ENCODE measurements around the gene NHS.

The NHS gene

DNA sequence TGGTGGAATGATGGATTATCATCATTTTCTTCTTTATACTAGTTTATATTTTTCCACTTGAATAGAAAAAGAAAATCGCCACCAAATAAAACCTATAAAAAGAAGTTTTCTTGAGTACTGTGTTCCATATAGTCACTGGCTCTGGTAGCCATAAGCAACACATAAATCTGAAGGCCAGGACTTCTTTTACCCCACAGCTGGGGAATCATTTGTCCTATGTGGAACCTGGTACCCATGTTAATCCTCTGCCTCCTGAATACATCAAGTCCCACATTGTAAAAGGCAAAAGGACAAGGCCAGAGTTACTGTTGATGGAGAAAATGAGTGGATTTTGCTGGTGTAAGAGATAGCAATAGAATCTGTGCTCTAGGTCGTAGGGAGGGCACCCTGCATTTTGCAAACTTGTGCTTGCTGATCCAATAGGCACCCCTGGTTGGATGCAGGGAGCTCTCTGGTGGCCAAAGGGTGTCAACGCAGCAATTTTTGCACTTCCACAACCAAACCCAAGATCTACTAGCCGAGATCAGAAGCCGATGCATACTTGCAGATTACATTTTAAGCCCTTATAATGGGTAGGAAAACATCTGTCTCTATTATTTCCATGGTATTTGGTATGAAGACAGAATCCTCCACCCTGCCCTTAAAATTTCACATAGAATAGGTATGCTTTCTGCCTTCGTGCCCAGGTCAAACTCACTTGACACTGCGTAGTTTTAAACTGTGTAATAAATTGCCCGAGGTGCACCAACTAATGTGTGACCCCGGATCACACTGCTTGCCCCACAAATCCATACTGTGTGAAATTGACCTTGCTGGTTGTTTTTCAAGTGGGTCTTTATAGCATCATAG, 216.1 kb downstream of the NHS start:
- no peak for DNase-seq (ENCODE audit: low read depth)

DNA sequence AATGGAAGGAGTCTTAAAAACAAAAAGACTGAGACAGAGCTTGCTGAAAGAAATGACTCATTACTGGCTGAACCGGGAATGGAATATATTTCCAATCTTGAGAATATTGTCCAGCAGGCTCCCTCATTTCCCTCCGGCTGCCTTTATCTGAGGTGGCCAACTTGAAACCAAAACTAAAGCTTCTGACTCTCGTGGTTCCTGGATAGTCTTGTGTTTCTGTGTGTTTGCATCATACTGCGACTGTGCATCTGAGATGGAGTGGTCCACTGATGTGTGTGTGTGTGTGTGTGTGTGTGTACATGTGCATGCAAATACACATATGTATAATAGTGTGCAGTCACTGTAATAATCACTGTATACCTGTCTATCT, 216.7 kb downstream of the NHS start:
- no peak for DNase-seq (ENCODE audit: low read depth)

DNA sequence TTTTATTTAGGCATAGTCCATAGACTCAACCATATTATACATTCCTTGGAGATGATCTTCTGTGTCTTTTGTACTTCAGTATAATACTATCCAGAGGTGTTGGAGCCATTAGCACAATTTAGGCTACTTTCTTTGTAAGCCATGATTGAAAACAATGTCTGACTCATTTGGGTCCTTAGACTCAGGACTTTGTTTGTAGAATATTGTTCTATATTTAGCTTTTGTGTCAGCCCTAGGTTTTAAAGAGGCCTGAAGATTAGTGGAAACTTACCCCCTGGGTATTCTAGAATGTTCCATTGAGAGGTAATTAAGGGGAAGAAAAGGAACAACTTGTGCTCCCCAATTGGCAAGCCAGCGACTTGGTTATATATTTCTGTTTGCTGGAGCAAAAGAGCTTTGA, 217.1 kb downstream of the NHS start:
- no peak for DNase-seq (ENCODE audit: low read depth)

DNA sequence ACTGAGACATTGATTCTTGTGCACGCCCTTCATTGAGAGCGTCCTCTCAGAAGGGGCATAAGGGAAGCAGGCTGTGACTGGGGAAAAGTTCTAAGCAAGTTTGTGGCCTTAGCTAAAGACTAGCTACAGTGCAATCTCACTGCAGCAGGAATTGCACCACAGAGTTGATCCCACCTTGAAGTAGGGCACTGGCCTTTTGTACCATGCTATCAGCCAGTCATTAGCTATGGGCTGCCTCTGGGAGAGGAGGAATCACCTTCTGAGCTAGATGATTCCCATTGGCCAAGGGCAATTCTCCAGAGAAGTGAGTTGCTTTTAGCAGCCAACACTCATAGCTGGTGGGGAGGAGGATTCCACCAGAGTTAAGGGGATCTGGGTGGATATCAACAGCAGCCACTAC, 219.7 kb downstream of the NHS start:
- DNase-seq (ENCODE audit: low read depth) = no peak

DNA sequence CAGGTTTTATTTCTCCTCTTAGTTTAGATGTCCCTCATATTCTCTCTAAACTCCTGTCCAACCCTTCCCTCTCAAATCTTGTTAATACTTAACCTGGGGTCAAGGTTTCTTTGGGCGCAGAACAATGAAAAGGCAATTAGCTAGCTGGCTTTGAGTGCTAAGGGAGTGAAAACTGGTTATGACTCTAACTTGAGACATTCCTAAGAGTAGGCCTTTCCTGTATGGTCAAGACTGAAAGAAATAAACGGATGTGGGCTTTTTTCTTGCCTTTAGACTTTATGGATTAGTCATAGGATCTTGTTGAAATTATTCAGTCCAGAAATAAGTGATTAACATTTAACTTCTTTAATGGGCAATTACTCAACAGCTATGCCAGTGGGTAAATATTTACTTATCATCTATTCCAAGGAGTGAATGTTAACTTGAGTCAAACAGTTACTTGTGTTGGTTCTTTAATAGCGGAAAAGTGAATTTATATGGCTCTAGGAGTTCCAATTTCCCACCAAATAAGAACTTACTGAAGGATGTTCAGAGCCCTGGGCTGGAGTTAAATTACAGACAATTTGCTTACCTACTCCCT, 220.5 kb downstream of the NHS start:
- no peak for DNase-seq (ENCODE audit: low read depth)

DNA sequence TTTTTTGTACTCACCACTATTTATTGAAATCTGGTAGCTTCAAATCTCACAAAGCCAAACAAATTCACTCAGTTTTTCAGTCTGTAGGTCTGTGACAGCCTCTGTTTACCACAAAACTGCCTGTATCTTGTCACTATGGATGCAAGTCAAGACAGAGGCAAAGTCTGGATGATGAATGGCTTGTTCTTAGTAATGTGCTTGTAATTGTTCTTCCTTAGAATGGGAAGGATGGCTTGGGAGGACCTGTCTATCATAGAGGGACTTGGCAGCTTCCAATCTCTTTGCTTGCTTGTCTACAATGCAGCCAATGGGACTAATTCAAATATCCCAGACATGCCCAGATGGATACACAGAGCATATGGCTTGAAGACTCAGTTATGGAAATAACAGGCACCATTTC, 221.1 kb downstream of the NHS start:
- no peak for DNase-seq (ENCODE audit: low read depth)

DNA sequence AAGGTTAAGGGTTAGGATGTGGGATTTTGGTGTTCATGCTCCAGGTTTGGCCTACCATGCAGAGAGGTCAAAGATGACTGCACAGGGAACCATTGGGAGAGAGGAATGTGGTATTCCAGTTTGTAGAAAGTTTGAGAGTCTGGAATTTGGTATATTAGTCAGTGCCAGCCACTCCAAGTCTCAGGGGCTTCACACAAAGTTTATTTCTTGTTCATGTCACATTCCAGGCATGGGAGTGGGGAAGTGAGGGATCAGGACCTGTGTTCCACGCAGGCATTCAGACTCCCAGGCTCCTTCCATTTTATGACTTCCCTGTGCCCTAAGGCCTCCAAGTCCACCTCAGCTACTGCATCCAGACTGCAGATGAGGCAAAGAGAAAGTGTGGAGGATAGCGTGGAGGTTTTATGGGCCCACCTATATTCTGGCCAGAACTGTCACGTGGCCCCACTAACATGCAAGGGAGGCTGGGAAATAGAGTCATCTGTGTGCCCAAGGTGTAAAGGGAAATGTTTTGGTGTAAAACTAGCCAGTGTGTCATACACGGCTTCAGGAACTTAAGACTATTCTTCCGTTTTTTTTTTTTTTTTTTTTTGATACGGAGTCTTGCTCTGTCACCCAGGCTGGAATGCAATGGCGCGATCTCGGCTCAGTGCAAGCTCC, 221.7 kb downstream of the NHS start:
- no peak for DNase-seq (ENCODE audit: low read depth)

DNA sequence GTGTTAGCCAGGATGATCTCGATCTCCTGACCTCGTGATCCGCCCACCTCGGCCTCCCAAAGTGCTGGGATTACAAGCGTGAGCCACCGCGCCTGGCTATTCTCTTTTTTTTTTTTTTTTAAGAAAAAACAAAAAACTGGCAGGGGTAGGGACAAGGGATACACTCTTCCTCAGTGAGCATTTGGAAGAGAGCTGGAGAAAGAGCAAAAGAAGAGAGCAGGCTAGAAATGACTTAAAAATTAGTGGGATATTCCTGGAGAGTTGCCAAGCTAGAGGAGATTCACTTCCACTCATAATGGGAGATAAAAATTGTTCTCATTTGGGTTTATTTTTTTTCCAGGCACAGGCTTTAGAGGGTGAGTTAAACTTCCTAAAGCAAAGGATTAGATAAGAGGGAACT, 222.3 kb downstream of the NHS start:
- no peak for DNase-seq (ENCODE audit: low read depth)

DNA sequence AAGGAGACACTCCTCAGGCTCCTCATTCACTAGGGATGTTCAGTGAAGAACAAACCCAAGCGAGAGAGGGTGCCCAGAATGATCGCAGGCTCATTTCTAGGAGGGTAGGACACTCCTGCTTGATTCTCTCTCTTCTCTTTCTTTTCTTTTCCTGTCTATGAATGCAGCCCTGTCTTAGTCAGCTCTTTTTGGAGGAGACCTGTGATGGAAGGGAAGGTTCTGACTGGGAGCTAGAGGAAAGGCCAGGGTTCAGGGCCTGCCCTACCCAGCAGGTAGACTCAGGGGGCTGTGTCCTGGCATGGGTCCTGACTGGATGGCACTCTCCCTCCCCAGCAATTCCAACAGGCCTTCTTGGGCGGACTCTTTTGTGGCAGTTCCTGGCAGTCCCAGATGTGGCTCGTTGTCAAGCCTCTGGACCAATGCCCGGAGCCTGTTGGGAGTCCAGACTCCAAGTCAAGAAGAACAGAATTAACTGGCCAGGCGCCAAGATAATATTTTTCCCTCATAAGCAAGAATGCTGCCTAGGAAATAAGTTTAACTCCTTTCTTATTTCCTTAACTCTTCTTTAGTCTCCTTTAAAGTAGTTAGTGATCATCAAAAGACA, 222.9 kb downstream of the NHS start:
- no peak for DNase-seq (ENCODE audit: low read depth)

DNA sequence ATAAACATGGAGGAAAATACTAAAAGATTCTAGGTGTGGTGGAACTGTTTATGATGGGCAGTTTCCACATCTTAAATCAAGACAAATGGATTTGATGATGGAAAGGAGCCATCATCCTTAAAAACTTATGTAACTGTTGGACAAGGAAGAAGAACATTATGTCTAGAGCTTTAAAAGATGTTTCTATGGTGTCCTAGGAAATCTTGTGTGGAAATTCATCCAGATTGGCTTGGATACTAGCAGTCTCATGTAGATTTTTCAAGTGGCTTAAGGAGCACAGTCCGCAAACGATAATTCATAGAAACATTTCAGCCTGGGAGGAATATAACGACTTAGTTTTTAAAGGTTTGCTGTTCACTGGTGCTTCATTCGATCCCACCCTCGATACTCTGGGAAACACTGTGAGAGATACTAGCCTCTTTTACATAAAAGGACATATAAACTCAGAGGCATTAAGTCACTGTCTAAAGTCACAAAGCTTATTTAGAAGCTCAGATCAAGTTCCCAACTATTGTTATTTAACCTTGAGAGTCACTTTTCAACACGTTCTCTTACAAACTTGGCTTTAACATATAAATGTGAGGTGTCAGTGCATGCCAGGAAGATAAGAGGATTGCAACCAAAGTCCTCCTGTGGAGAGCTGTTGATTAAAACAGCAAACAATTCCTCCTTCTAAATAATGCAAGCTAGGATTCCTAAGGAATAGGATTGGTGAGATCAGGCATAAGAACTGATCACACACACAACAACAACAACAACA, 226.6 kb downstream of the NHS start:
- DNase-seq (ENCODE audit: low read depth) = no peak

DNA sequence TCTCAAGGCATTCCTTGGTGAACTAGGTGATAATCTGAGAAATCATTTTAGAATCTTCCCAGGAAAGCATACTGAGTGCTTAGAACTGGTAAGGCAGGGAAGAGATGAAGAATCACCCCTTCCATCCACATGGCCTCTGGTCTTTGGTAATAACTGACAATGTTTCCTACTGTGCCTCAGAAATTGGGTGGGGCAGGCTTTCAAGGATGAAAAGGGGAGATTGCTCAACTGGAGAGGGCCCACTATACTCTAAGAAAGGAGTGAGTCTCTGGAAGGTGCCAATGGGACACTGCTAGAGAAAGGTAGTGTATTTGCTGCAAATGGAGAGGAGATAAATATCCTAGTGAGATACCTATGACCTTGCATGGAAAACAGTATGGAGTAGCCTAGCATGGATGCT, 227.2 kb downstream of the NHS start:
- no peak for DNase-seq (ENCODE audit: low read depth)

DNA sequence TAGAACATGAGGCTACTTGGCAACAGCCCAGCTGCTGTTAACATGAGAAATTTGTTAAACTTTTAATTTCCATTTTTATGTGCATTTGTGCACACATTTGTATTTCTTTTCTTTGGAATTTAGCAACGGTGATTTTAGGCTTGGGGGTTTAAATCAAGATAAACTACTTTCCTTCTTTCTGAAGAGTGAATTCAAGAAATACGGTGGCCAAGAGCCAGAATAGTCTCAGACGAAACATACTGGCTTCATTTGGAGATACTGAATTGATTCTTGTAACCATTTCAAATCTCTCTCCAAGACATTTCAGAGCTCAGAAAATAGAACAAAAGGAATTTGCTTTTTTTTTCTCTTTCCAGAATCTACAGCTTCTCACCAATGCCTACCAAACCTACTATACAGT, 228.2 kb downstream of the NHS start:
- DNase-seq (ENCODE audit: low read depth) = no peak

DNA sequence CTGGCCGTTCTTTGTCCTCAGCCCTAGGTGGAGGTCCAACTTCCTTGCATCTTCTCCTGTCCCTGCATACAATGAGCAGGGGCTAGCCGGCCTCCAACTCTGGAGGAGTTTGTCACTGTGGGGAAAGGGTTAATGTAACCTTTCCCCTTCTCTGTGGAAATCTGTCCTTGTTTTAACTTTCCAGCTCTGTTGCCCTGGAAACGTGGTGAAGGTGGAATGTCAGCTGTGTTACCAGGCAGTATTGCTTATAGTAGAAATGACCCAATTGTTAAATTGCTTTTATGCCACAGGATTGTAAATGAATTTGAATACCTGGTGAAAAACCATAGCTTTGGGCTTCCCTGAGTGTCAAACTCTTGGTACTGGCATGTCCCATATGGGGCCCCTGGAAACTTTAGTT, 230.7 kb downstream of the NHS start:
- DNase-seq (ENCODE audit: low read depth) = no peak

DNA sequence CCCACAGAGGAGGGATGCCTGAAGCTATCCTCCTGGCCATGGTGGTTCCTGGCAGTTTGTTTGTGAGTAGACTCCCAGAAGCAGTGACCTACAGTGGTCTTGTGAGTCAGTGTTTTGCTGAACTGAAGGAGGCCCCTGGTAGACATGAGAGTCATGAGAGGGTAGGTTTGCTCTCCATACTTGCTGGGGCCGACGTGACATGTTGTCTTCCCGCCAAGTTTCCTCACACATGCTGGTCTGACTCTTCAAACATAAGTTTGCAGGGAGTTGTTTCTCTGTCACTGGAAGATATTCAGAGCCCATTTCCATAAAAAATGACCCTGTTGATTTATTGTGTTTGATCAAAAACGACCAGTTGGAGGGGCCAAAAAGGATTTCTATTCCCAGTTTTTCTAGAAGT, 231.2 kb downstream of the NHS start:
- DNase-seq (ENCODE audit: low read depth) = no peak

DNA sequence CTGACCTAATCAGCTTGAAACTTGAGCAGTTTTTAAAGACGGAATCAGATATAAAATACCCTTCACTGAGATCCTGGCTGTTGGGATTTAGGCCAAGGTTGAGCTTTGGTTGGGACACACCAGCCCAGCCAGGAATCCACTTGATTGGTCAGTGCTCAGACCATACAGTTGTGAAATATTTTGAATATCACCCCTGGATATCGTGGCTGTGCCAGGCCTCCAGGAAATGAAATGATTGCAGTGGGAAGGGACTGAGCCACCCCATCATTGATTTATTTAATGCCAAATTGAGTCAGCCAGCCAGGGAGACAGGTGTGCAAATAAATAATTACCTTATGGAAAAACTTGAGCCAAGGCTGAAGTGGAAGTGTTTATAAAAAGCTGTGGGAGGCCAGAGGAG, 233.9 kb downstream of the NHS start:
- DNase-seq (ENCODE audit: low read depth) = no peak

DNA sequence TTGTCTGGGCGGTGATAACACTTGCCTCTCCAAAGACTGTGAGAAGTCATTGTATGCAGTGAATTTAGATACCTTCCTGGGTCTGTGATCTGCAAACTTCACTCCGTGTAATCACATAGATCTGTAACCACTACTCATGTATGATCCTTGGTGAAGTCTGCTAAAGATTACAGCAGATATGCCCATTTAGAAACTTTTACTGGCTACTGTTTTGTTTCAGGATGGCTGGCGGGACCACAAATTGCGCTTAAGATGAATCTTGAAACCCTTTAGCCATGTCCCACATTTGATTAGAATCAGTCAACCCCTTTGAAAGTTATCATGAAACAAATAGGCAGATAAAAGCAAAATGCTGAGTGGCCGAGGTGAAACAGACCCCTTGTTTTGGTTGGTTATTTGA, 235.8 kb downstream of the NHS start:
- no peak for DNase-seq (ENCODE audit: low read depth)

DNA sequence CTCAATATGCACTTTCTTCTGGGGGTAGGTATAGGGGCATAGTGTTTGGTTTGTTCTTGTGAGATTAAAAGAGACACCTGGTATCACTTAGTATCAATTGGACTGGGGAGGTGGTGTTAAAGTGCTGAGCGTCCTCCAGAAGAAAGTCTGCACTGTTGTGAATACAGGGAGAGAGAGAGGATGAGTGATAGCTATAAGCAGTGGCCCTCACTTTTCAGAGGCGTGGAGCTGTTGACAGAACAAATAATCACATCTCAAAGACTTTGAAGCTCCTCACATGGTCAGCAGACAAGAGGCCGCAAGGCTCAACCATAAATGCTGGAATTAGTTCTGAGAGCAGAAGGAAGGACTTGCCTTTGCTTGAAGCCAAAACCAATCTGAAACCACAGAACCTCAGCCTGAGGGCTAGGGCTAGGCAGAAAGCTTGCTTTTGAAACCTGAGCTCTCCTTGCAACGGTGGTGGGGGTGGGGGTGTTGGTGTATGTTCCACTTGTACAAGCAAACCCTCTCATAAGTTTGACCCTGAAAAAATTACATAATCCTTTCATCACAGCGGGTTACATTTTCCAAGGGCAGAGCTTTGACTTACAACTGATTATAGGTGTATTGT, 239.1 kb downstream of the NHS start:
- no peak for DNase-seq (ENCODE audit: low read depth)

DNA sequence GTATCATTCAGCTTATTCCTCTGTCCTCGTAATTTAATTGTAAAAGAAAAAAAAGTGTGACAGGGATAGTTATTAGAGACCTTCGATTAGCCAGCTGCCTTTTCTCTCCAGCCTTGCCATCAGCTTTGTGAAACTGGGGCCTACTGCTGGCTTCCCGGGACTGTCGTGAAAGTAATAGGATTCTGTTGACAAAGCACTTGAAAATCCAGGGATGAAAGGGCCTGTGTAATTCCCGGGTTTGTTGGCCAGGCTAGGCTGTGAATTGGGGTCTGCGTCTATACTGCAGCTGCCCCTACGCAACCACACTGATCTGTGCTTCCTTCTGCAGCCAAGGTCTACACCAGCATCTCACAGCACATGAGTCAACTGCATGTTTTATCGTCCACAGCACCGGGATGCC, 241.9 kb downstream of the NHS start:
- DNase-seq (ENCODE audit: low read depth) = no peak

DNA sequence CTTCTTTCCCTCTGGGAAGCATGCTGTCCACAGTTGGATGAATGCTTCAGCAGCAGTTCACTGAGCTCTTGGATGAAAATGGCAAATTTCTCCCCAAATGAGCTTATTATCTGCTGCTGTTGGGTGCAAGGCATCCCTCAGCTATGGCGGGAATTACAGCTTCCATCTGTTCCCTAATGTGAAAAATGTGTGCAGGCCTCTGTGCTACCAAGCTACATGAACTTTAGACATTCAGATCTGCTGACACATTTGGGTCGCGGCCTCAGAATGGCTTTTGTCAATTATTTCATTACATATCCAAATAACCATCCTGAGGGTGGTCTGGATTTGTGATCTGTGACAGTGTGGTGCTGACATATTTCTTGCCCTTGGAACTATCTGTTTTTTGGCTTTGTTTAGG, 242.8 kb downstream of the NHS start:
- DNase-seq (ENCODE audit: low read depth) = no peak

DNA sequence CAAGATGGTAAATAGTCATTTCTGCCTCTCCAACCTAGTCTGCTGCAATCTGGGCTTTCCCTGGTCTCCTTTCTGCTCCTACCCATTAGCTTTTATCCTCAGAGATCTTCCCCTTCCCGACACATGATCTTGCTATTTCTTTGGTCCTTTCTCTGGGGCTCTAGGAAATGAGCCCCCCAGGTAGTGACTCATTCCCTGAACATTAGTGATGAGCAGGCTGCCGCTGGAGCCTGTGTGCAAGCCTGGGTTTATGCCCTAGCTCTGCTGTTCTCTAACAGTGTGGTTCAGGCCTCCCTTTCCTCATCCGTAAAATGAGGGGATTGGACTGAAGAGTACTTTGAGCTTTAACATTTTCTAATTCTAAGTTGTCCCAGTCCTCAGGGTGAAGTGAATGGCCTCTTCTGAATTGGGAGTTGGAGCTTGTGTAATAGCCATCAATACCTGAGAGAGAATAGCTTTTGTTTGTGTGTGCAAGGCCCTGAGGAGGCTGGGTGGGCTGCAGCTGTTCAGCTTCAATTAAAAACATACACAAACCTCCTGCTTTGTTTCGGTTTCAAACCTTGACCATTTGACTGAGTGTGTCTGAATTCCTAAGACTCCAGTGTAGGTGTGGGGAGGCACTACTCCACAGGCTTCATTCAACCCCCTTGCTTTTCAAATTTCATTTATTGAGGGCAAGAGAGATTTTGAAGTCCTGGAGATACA, 246.7 kb downstream of the NHS start:
- no peak for DNase-seq (ENCODE audit: low read depth)

DNA sequence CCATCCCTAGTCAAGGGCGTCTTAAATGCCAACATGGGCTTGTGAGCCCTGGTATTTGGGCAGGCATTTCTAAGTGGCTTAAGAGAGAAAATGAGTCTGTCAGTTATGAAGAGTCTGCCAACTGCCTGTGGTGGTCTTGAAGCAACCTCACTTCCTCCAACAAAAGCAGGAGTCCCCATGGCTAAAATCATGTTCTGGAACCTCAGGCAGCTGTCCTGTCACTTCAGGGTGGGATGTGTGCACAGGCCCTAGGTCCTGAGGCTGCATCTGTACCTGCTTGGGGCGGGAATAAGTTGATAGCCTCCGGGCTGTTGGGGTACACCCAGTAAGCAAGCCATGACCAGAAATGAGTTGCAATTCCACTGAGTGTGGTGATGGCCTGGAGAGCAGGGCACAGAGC, 247.3 kb downstream of the NHS start:
- no peak for DNase-seq (ENCODE audit: low read depth)
